Measurements from ENCODE around the gene UNC79. TPM values are rescaled to one million over a fixed set of nuclear protein-coding genes. Genes with fewer than 3 reads are reported as not detected.

The UNC79 gene
- total RNA-seq, 1 experiment from 2014 or later: not detected

GRCh38 chr14:93715279-93715927, 284.7 kb downstream of the UNC79 start:
- Mint-ChIP-seq H3K27me3 (ENCODE audit: unreplicated experiment) (peaks cover 85% of the 10 kb centered on the region), H3K27ac (ENCODE audit: unreplicated experiment) (no peak overlapping the region), H3K36me3 (ENCODE audit: insufficient read depth, unreplicated experiment) (no peaks in the 10 kb centered on the region), H3K9me3 (ENCODE audit: low read depth, unreplicated experiment) (no peaks in the 10 kb centered on the region), H3K4me3 (ENCODE audit: low read depth, unreplicated experiment) (no peak overlapping the region), H3K4me1 (ENCODE audit: low read depth, unreplicated experiment) (no peaks in the 10 kb centered on the region)
- intact Hi-C loops (cut with micrococcal nuclease; ENCODE audit: unreplicated experiment): no loop called here
- no TSS peak for BruUV-seq (replicated peaks)
- TF ChIP-seq CTCF (IDR thresholded peaks at IDR 0.05; ENCODE audit: unreplicated experiment): no peak
- DNase-seq: no peak
- CTCF ChIA-PET: interaction anchor here (0.6 kb wide), 1 partner anchor 17 kb away, joined by 3 read pairs; no protein-coding TSS in a partner anchor

GRCh38 chr14:93716002-93716745, 285.4 kb downstream of the UNC79 start:
- Mint-ChIP-seq H3K9me3 (ENCODE audit: low read depth, unreplicated experiment) (no peaks in the 10 kb centered on the region), H3K27ac (ENCODE audit: unreplicated experiment) (no peak overlapping the region), H3K4me3 (ENCODE audit: low read depth, unreplicated experiment) (no peak overlapping the region), H3K27me3 (ENCODE audit: unreplicated experiment) (peaks cover 85% of the 10 kb centered on the region), H3K4me1 (ENCODE audit: low read depth, unreplicated experiment) (no peaks in the 10 kb centered on the region), H3K36me3 (ENCODE audit: insufficient read depth, unreplicated experiment) (no peaks in the 10 kb centered on the region)
- CTCF ChIA-PET: no interaction called here
- BruUV-seq (replicated peaks): no TSS peak
- intact Hi-C loops (cut with micrococcal nuclease; ENCODE audit: unreplicated experiment): no loop called here
- DNase-seq: no peak
- TF ChIP-seq CTCF (IDR thresholded peaks at IDR 0.05; ENCODE audit: unreplicated experiment): no peak

GRCh38 chr14:93716746-93717667, 286.3 kb downstream of the UNC79 start:
- no peaks in the 10 kb centered on the region for H3K4me1 Mint-ChIP-seq (ENCODE audit: low read depth, unreplicated experiment)
- H3K27ac Mint-ChIP-seq (ENCODE audit: unreplicated experiment): no peak overlapping the region
- CTCF ChIA-PET: no interaction called here

More at GRCh38 chr14:93716746-93717667, 286.3 kb downstream of the UNC79 start:
- H3K9me3 Mint-ChIP-seq (ENCODE audit: low read depth, unreplicated experiment): no peaks in the 10 kb centered on the region
- DNase-seq: no peak
- intact Hi-C loops (cut with micrococcal nuclease; ENCODE audit: unreplicated experiment): no loop called here
- H3K4me3 Mint-ChIP-seq (ENCODE audit: low read depth, unreplicated experiment): no peak overlapping the region
- no TSS peak for BruUV-seq (replicated peaks)
- TF ChIP-seq CTCF (IDR thresholded peaks at IDR 0.05; ENCODE audit: unreplicated experiment): no peak
- H3K36me3 Mint-ChIP-seq (ENCODE audit: insufficient read depth, unreplicated experiment): no peaks in the 10 kb centered on the region
- peaks cover 87% of the 10 kb centered on the region for H3K27me3 Mint-ChIP-seq (ENCODE audit: unreplicated experiment)
